Measurements from ENCODE around the gene ACP4.
"Not testable (repeated sequence)": the region's sequence is repeated elsewhere in the genome, so short reads cannot be mapped to it uniquely, and the experiment has no call there.

ACP4 gene

DNA sequence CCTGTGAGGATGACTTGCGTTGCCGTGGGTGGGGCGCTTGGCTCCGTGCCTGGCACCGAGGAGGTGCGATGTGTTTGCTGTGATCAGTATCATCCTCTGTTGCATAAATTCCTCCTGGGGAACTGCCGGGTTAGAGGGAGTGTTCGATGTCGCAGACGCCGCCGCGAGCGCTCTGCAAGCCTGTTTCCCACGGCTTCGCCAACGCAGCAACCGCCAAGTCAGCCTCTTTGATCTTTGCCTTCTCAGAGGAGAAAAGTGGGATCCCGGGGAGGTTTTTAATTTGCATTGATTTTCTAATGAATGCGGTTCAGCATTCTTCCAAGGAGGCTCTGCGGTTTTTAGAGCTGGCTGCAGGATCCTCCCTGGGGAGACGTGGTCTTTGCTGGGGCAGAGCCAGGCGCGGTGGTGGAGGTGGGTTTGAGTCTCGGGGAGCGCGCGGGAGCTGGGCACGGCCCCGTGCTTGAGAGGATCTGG is 12.3 kb upstream of the ACP4 start:
- DNase-seq = no peak

DNA sequence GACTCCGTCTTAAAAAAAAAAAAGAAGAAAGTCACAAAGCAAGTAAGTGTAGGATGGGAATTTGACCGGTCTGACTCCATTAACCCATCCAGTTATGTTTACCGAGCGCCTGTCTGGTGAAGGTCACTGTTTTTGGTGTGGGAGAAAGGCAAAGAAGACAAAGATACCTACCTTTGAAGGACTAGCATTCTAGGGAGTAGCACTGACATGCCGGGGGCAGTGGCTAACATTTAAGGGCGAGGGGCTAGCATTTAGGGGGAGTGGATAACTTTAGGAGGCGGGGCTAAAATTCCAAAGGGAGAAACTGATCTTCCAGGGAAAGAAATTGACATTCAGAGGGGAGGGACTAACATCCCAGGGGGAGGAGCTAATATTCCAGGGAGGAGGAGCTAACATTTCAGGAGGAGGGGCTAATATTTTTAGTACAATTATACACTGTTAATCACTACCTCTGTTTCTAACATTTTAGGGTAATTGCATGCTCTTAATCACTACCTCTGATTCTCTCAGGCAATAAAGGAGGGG is 11.2 kb upstream of the ACP4 start:
- no peak for DNase-seq

DNA sequence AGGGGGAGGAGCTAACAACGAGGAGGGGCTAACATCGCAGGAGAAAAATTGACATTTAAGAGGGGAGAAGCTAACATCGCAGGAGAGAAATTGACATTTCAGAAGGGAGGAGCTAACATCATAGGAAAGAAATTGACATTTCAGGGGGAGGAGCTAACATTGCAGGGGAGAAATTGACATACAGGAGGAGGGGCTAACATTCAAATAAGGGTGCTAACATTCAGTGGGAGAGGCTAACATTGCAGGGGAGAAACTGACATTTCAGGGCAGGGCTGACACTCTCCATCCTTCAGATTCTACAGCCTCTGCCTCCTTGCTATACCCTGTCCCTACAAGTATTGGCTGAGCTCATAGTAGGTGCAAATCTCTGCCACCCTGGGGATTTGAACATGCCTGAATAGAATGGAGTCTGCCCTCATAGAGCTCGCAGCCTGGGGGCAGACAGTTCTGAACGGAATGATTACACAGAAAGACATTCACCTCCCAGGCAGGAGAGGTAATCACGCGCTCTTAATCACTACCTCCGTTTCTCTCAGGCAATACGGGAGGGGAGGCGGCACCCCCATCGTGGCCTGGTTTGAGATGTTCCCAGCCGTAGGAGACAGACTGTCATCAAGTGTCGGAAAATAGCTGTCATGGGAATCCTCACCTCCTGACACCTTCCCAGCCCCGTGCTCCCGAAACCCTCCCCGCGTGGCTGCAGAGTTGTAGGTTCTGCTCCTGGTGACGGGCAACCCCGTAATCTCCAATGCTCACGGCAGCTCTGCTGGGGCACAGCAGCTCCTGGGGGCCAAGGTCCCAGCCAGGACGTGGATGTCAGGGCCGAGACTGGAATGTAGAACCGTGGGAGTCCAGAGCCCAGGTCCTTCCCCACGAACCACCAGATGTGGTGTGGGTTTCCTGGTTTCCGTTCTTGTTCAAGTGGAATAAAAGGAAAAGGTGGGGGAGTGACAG is 10.4 kb upstream of the ACP4 start:
- no peak for DNase-seq

DNA sequence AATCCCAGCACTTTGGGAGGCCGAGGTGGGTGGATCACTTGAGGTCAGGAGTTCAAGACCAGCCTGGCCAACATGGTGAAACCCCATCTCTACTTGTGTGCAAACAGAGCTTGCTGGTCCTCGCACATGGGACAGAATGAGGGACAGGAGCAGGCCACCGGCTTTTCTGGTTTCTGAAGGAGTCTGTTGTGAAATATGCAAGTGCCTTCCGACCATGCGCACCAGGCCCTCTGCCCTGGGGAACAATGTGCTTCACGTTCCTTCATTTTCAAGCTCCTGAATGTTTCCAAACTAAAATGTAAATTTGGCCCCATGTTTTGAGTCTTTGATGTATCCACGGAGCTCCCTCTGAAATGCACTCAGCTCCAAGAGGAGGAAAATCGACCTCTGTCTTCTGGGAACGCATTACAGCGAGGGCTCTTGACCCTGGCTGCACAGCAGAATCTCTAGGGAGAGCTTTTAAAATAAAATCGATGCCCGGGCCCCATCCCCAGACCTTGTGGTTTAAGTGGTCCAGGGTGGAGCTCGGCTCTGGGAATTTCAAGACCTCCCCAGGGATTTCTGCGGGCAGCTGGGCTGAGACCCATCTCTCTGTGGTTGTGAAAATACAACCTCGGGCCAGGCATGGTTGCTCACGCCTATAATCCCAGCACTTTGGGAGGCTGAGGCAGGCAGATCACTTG is 9.3 kb upstream of the ACP4 start:
- no peak for DNase-seq

DNA sequence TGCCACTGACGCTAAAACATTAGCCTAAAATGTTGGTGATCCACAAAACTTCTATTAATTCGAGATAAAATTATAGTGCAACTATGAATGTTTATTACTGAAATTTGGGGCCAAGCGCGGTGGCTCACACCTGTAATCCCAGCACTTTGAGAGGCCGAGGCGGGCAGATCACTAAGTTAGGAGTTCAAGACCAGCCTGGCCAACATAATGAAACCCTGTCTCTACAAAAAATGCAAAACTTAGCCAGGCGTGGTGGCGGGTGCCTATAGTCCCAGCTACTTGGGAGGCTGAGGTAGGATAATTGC is 6.4 kb upstream of the ACP4 start:
- not testable (repeated sequence) for DNase-seq

DNA sequence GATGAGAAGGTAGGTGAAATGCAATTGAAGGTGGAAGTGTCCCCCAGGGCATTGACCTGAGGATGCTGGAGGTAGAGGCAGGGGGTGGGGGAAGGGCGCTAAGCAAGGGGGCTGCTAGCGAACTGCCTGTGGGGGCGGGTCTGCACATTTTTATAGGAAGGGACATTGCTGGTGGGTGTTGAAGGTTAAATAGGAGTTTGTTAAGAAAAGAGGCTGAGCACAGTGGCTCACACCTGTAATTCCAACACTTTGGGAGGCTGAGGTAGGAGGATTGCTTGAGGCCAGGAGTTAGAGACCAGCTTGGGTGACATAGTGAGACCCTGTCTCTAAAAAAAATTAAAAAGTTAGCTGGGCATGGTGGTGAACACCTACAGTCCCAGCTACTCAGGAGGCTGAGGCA is 5.5 kb upstream of the ACP4 start:
- DNase-seq = no peak

DNA sequence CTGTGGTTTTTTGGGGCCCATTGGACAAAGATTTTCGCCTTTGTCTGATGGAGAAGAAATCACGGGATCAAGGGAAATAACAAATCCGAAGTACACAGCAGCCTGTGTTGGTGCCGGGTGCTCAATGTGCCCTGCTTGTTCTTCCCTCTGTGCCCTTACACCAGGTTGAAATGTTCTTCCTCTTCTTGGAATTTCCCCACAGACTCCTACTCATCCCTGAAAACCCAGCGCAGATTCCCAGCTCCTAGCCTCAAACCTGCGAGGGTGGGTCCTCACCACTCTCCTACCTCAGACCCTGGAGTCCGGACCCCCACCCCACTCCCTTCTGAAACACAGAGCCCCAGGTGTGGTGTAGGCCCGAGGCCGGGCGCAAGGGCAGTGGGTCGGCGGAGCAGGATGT is 4.9 kb upstream of the ACP4 start:
- no peak for DNase-seq

DNA sequence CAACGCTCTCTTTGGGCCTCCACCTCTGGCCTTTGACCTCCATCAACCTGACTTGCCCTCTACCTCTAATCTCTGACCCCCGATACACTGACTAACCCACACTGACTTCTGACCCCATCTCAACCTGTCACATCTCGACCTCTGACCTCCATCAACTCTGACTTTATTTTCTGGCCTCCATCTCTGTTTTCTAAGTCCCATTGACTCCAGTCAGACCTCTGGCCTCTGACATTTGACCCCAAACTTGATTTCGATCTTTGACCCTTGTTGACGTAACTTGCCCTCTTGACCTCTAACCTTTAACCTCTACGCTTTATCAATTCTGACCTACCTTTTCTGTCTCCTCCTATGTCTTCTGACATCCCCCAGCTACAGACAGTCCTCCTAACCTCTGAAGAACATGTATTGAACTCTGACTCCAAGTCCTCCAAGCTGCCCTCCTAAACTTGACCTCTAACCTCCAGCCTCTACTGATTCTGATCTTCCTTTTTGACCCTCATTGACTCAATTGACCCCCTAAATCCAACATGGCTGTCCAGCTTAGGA is 780 bp downstream of the ACP4 start:
- no peak for DNase-seq

DNA sequence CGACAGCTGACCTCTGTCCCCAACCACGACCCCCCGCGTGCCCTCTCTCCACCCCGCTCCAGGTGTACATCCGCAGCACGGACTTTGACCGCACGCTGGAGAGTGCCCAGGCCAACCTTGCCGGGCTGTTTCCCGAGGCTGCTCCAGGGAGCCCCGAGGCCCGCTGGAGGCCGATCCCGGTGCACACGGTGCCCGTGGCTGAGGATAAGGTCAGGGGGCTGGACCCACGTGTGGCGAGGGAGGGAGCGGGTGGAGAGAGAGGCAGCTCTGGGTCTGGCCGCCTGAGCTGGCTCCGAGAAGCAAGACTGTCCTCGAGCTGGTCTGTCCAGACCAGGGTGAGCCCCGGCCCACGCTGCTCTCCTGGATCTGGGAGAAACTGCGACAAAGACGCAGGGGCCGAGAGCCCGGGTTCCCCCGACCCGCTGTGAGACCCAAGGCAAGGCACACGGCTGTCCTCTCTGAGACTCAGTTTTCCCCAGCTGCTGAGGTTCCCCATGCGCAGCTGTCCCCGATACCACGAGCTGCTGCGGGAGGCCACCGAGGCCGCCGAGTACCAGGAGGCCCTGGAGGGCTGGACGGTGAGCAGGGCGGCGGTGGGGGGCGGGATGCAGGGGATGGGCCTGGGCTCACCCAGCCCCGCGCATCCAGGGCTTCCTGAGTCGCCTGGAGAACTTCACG is 1.5 kb downstream of the ACP4 start:
- no peak for DNase-seq

DNA sequence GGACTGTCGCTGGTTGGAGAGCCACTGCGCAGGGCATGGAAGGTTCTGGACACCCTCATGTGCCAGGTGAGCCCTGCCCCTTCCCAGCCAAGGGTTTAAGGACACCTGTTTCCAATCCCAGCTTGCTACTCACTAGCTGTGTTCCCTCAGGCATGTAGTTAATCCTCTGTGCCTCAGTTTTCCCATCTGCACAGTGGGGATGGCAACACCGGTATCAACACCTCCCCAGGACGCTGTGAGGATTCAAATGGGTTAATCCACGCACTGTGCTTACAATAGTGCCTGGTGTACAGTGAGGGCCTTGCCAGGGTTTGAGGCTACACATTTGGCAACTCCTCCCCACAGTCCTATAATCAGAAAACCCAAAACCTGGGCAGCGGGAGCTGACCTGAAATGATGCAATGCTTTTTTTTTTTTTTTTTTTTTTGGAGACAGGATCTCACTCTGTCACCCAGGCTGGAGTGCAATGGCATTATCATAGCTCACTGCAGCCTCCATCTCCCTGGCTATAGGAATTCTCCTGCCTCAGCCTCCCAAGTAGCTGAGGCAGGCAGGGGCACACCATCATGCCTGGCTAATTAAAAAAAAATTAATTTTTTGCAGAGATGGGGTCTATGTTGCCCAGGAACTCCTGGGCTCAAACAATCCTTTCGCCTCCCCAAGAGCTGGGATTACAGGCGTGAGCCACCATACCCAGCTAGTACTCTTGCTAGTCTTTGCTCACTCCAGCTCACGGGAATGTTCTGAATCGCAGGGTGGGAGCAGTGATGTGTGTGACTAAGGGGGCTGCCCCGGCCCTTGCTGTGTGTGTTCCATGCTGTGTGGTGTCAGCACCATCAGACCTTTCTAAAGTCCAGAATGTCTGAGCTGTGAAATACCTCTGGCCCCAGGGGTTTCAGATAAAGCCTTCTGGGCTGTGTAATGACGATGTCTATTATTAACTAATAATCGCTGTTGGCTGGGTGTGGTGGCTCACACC is 2.3 kb downstream of the ACP4 start:
- DNase-seq = no peak

DNA sequence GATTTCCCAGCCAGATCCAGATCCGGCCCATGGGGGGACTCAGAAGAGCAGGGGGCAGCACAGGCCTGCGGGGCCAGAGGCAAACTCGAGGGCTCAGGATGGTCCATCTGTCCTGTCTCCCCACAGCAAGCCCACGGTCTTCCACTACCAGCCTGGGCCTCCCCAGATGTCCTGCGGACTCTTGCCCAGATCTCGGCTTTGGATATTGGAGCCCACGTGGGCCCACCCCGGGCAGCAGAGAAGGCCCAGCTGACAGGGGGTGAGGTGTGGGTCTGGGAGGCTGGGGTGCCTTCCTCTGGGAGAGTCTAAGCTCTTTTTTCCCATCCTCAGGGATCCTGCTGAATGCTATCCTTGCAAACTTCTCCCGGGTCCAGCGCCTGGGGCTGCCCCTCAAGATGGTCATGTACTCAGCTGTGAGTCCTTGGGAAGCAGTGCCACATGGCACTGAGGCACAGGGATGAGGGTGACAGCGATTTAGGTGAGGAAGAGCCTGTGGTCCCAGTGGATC is 3.4 kb downstream of the ACP4 start:
- no peak for DNase-seq

DNA sequence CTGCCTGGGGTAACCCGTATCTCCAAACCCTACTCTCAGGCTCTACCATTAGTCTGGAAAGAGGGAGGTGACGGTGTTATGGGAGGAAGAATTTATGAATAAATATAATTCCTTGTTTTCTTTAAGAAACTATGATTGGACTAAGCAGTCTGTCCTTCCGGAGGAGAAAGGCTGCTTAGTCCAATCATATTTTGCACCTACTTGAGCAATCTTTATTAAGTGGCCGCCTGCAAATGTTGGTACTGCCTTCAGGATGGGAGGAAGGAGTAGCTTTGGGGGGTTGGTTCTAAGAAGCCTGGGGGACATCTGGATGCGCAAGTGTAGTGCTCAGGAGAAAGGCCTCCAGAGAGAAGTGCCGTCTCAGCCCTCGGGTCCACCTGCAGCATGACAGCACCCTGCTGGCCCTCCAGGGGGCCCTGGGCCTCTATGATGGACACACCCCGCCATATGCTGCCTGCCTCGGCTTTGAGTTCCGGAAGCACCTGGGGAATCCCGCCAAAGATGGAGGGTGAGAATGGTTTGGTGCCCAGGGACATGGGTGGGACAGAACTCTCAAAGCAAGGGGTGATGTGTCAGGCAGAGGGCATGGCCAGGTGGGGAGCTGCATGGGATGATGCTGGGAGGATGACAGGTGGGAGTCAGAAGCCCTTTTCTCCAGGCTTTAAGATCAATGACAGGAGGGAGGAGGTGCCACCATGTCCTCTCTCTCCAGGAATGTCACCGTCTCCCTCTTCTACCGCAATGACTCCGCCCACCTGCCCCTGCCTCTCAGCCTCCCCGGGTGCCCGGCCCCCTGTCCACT is 4.1 kb downstream of the ACP4 start:
- no peak for DNase-seq

DNA sequence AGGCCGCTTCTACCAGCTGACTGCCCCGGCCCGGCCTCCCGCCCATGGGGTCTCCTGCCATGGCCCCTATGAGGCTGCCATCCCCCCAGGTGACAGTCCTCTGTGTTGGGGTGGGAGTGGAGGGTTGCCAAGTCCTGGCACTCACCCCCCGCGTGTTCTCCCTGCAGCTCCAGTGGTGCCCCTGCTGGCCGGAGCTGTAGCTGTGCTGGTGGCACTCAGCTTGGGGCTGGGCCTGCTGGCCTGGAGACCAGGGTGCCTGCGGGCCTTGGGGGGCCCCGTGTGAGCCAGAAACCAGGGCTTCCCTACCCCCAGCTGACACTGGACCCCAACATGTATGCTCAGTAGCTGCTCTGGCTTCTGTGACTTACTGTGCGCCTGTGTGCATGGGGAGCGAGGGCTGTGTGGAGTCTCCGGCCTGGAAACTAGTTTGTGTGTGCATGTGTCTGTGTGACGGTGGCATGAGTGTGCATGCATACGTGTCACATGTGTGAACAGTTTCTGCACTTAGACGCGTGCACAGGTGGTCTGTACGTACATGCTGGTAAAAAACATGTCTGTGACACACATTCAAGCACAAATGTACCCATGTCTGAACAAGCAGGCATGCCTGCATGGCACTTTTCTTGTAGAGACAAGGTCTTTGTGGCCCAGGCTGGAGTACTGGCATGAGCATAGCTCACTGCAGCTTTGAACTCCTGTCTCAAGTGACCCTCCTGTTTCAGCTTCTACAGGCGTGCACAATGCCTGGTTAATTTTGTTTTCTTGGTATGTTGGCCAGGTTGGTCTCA is 4.9 kb downstream of the ACP4 start:
- DNase-seq = no peak

DNA sequence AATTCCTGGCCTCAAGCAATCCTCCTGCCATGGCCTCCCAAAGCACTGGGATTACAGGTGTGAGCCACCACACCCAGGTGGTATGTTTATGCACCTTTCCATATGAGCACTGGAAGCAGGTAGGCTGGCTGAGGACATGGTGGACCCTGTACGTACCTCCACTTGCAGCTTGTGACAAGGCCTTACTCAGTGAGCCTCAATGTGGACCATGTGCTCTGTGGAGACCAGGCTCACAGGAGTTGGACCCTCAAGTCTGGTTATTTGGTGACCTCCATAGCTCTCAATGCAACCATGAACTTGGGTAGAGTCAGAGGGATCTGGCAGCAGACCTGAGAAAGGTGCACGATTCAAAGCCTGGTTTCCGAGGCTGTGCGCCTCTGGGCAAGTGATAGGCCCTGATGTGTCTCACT is 5.5 kb downstream of the ACP4 start:
- no peak for DNase-seq

DNA sequence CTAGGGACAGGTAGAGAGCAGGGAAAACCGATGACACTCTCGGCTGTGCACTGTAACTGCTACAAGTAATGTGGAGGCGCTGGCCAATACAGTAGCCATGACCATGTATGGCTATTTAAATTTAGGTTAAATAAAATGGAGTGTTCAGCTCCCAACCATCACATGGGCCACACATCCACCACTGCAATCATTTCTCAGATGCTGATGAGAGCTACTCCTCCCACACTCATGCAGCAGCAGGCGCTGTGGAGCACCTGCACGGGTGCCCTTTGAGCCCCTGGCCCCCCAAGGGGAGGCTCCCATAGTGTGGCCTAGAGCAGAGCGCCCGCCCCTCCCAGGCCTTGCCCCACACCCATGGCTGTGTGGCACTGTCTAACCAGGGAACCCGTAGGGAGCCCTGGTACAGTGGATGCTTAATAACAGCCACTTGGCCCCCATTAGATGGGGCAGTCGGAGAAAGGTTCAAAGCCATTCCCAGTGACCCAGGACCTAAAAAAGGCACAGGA is 6.0 kb downstream of the ACP4 start:
- no peak for DNase-seq

DNA sequence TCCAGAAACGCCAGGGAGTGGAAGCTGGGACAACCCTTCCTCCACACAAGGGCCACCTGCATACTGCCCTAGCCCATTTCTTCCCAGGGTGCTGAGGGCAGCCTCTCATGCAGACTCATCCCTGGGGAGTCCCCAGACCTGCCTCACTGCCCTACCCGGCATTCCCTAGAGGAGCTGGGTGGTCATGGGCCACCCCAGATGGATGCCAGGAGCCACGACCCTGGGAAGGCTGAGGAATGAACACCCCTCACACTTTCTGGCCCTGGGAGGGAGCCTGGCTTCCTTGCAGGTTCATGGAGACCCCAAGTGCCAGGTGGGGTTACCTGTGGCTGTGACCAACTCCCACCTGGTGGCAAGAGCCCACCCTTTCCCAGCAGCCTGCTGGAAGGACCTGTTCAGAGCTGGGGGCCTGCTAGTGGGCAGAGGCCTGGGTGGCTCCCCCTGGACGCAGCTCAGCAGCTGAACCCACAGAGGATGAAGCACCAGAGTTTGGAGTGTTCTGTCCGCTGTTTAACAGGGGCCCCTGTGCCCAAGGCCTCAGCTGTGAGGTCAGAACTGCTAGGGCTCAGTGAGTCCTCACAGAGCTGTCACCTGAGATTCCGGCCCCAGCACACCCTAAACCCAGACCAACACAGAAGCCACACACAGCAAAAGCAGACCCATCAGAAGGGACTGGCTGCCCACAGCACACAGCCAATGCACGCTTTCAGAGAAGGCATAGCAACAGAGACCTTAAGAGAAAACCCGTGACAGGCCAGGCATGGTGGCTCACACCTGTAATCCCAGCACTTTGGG is 6.6 kb downstream of the ACP4 start:
- DNase-seq = no peak

DNA sequence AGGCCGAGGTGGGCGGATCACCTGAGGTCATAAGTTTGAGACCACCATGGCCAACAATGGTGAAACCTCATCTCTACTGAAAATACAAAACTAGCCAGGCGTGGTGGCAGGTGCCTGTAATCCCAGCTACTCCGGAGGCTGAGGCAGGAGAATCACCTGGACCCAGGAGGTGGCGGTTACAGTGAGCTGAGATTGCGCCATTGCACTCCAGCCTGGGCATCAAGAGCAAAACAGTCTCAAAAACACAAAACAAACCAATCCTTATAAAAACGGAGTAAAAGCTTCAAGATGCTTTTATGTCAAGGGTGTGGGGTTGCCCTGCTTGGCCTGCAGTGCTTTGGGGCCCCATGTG is 7.2 kb downstream of the ACP4 start:
- DNase-seq = no peak

DNA sequence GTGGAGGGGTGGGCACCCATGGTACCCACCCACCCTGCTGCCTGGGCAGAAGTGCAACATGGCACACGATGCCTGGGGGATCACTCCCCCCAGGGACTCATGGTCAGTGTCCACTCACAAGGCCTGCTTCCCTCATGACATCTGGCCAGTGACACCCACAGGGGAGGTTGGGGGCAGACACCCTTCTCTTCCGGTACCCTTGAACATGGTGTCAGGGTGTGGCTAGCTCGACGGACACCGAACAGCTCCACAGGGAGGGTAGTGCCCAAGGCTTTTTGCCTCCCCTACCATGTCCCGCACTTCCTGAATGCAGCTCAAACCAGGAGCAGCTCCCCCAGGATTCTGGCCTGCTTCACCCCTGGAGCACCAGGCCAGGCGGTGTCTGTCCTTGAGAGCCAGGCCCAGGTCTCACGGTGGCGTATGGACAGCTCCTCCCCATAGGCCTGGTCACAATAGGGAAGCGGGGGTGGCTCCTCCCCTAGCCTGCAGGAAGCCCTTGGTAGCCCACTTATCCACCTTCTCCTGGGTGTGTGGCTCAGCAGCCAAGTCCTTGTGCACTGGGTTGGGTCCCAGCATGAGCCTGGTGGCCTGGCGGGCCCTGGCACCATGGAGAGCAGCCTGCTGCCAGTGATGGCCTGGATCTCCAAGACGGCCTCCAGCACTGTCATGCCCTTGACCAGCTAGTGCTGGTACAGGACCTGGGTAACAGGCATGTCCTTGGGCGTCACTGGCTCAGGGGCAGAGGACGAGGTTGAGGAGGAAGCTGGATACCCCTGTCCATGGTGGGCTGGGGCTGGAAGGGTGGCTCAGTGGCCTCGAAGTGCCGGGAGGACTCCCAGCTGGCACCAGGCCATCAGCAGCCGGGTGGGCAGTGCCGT is 7.8 kb downstream of the ACP4 start:
- DNase-seq = no peak
